BLaER1 treated with 17β-estradiol and CSF1 and Interleukin-3, amounts not matched to agents 10 nM and 100 nM (cell line): ENCODE results near the gene WWTR1.

Experiments used
- H3K27ac ChIP-seq, 11 experiments: shearing (Covaris generic); formaldehyde crosslinking; 2 replicates each; pipeline ENCODE4 v1.8.1; 2022
- H3K27me3 ChIP-seq, 11 experiments: shearing (Covaris generic); formaldehyde crosslinking; 2 replicates each; pipeline ENCODE4 v1.8.1; 2022
- H3K36me3 ChIP-seq, 11 experiments: shearing (Covaris generic); formaldehyde crosslinking; 2 replicates each; pipeline ENCODE4 v1.8.1; 2022
- H3K4me1 ChIP-seq, 10 experiments: shearing (Covaris generic); formaldehyde crosslinking; 2 replicates each; pipeline ENCODE4 v1.8.1; 2022
- H3K4me2 ChIP-seq, 11 experiments: shearing (Covaris generic); formaldehyde crosslinking; 2 replicates each; pipeline ENCODE4 v1.8.1; 2022
- H3K4me3 ChIP-seq, 10 experiments: shearing (Covaris generic); formaldehyde crosslinking; 2 replicates each; pipeline ENCODE4 v1.8.1; 2022
- H3K9ac ChIP-seq, 11 experiments: shearing (Covaris generic); formaldehyde crosslinking; 2 replicates each; pipeline ENCODE4 v1.8.1; 2022
- H3K9me3 ChIP-seq, 11 experiments: shearing (Covaris generic); formaldehyde crosslinking; replicated peaks in 1 of 11; 2 replicates each; pipeline ENCODE4 v1.8.1; 2022
- H4K20me1 ChIP-seq, 11 experiments: shearing (Covaris generic); formaldehyde crosslinking; 2 replicates each; pipeline ENCODE4 v1.8.1; 2022
- Cebpa-rat ChIP-seq, 11 experiments: shearing (Covaris generic); IDR thresholded peaks; 2 replicates each; pipeline ENCODE4 v1.8.1; 2022

Gene WWTR1

DNA sequence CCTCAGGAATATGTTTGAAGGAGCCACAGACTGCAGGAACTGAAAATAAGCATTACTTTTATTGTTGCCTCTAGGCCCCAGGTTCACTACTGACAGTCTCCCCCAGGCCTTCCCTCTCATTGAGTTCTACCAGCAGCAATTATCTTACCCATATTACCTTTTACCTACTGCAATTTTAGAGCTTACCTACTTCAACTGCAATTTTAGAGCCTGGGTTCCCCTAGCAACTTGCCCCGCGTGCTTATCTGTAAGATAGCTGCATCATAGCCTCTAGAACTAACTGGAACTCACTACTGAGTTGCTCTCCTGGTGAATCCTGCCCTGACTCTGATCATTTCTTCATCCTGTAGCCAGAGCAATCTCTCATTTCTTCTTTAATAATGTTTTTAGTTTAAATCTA, 29.2 kb upstream of the WWTR1 start:
- Histone ChIP-seq H4K20me1 (no peaks in the 10 kb centered on the region), H3K4me3 (no peak overlapping the region), H3K4me1 (no peaks in the 10 kb centered on the region), H3K9me3 (peaks cover 0 to 18% (median 9%) of the 10 kb centered on the region in 11 experiments; a peak in 10 of 22 replicates), H3K9ac (no peak overlapping the region), H3K36me3 (no peaks in the 10 kb centered on the region), H3K27me3 (no peaks in the 10 kb centered on the region), H3K4me2 (no peak overlapping the region), H3K27ac (no peak overlapping the region)
- TF ChIP-seq Cebpa-rat (IDR thresholded peaks at IDR 0.05): no peak

DNA sequence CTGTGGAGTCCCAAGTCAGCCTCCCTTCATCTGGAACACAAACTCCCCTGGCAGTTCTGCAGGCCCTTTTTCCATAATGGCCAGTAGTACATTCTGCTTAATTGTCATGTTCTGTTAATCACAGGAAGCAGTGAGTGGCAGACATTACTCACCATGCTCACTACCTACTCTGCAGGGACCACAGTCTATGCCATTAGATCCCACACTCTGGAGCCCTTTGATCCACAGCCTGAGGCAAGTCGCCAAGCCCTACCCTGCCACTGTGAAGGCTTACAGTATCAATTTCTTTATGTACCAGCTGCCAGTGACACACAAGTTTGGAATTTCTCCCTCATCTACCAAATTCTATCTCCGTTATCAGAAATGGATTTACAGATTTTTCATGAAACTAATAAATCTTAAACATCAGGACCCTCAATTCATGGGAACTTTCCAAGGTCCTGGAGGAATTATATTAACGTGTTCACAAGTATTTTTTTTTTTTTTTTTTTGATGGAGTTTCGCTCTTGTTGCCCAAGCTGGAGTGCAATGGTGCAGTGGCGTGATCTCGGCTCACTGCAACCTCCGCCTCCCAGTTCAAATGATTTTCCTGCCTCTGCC, 20.6 kb upstream of the WWTR1 start:
- Histone ChIP-seq H3K4me1 (no peaks in the 10 kb centered on the region), H3K4me2 (no peak overlapping the region), H3K9ac (no peak overlapping the region), H3K27ac (no peak overlapping the region), H3K9me3 (0 out of 22 replicates have a peak, but pooled peaks cover 0 to 5% (median 0%) of the 10 kb centered on the region in 11 experiments), H3K36me3 (no peaks in the 10 kb centered on the region), H3K27me3 (no peaks in the 10 kb centered on the region), H3K4me3 (no peak overlapping the region), H4K20me1 (no peaks in the 10 kb centered on the region)
- no peak for TF ChIP-seq Cebpa-rat (IDR thresholded peaks at IDR 0.05)

DNA sequence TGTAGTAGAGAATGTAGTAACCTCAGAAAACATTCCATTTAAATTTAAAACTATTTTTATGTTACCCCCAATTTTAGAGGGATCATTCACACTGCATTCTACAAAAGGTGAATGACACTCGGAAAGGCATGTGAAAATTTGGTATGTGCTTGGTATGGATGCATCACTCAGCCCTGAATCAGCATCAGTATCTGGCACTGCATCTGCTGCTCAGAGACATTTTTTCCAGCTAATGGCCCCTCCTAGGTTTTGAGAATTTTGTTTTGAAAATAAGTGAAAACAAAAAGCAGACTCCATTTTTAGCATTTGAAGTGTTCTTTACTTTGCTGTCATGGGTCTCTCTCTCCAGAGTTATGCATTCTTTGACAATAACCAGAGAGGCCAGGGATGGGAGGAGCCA, 15.6 kb upstream of the WWTR1 start:
- no peak overlapping the region for H3K4me3 ChIP-seq
- 0 out of 22 replicates have a peak, but pooled peaks cover 0 to 5% (median 0%) of the 10 kb centered on the region in 11 experiments for H3K9me3 ChIP-seq
- no peak overlapping the region for H3K4me2 ChIP-seq
- peaks cover 0 to 5% (median 0%) of the 10 kb centered on the region in 11 experiments; a peak in 1 of 22 replicates for H3K27me3 ChIP-seq
- H3K27ac ChIP-seq: no peak overlapping the region
- no peaks in the 10 kb centered on the region for H3K4me1 ChIP-seq
- no peaks in the 10 kb centered on the region for H4K20me1 ChIP-seq
- H3K9ac ChIP-seq: no peak overlapping the region
- TF ChIP-seq Cebpa-rat (IDR thresholded peaks at IDR 0.05): no peak
- H3K36me3 ChIP-seq: no peaks in the 10 kb centered on the region

DNA sequence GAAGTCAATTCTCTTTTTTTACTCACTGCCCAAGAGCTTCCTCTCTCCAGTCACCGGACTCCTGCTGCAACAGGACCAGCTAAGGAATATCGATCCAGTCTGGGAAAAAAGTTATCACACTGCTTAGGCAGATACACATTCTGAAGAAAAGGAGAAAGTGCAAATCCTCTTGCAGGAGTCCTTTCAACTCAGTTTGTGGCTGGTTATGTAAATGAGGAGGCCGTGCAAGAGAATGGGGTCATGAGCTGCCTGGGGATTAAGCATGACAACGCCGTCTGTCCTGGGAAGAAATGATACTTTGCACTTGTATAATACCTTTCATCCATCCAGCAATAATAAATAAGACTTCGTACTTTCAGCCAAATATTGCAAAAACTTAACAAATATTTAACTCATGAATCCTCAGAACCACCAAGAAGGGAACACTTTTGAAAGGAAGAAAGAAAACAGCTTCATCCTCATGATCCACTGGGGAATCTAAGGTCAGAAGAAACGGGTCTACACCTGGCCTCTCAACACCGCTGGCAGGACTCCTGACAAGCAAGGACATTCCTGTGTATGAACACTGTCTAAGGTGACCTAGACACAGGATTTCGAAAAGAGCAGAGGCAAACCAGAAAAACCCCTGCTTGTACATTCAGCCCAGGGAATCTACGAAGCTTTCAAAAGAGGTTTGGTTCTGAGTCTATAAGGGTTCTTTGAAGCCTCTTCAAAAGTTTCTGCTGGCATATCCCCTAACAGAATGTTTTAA, 13.1 kb upstream of the WWTR1 start:
- Histone ChIP-seq H3K4me2 (no peak overlapping the region), H4K20me1 (no peaks in the 10 kb centered on the region), H3K27ac (no peak overlapping the region), H3K27me3 (peaks cover 0 to 5% (median 0%) of the 10 kb centered on the region in 11 experiments; a peak in 1 of 22 replicates), H3K4me3 (no peak overlapping the region), H3K4me1 (no peaks in the 10 kb centered on the region), H3K36me3 (no peaks in the 10 kb centered on the region), H3K9ac (no peak overlapping the region), H3K9me3 (0 out of 22 replicates have a peak, but pooled peaks cover 0 to 5% (median 0%) of the 10 kb centered on the region in 11 experiments)
- TF ChIP-seq Cebpa-rat (IDR thresholded peaks at IDR 0.05): no peak

DNA sequence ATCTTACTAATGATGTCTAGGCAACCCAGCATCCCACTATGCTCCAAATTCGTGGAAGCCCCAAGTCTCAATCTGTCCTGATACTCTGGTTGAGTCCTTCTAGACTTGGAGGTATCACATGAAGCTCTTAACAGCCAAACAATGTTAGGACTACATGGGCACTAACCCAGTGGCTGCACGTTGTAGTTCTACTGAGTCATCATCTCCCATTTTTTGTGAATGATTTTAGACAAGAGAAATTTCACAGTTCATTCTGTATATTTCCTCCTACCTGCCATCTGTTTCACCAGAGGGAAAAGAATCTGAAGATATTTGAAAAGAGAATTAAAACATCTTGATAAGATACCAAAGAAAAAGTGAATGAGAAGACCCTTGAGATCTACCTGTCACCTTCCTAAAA, 9.8 kb upstream of the WWTR1 start:
- no peaks in the 10 kb centered on the region for H3K4me1 ChIP-seq
- no peaks in the 10 kb centered on the region for H3K36me3 ChIP-seq
- H3K9ac ChIP-seq: no peak overlapping the region
- H3K9me3 ChIP-seq: no peaks in the 10 kb centered on the region
- peaks cover 0 to 15% (median 0%) of the 10 kb centered on the region in 11 experiments; a peak in 2 of 22 replicates for H3K27me3 ChIP-seq
- no peak overlapping the region for H3K4me2 ChIP-seq
- no peak for TF ChIP-seq Cebpa-rat (IDR thresholded peaks at IDR 0.05)
- H4K20me1 ChIP-seq: no peaks in the 10 kb centered on the region
- H3K27ac ChIP-seq: no peak overlapping the region
- H3K4me3 ChIP-seq: no peak overlapping the region

DNA sequence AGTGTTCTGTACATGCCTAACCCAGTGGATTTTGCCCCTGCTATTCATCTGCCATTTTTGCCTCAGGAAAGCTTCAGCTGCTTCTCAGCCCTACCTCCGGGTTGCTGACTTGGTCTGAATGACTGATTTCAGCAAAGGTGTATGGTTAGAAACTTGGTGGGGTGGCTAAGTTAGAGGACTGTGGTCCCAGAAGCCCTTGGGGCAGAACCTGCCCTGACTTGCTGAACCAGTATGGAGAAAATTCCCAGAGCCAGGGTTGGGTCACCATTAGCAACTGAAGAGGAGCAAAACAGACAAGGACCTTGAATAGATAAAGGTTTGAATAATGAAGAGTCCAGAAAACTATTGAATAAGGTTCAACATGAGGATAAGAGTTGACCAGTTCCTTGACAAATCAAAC, 6.1 kb upstream of the WWTR1 start:
- no peak overlapping the region for H3K4me3 ChIP-seq
- H3K36me3 ChIP-seq: no peaks in the 10 kb centered on the region
- peaks cover 0 to 5% (median 1%) of the 10 kb centered on the region in 11 experiments; a peak in 16 of 22 replicates for H3K9me3 ChIP-seq
- H3K4me2 ChIP-seq: no peak overlapping the region
- no peak for TF ChIP-seq Cebpa-rat (IDR thresholded peaks at IDR 0.05)
- H3K4me1 ChIP-seq: peaks cover 0 to 3% (median 1%) of the 10 kb centered on the region in 10 experiments; a peak in 11 of 20 replicates
- no peaks in the 10 kb centered on the region for H4K20me1 ChIP-seq
- no peak overlapping the region for H3K27ac ChIP-seq
- H3K9ac ChIP-seq: no peak overlapping the region
- peaks cover 6 to 41% (median 12%) of the 10 kb centered on the region in 11 experiments for H3K27me3 ChIP-seq

DNA sequence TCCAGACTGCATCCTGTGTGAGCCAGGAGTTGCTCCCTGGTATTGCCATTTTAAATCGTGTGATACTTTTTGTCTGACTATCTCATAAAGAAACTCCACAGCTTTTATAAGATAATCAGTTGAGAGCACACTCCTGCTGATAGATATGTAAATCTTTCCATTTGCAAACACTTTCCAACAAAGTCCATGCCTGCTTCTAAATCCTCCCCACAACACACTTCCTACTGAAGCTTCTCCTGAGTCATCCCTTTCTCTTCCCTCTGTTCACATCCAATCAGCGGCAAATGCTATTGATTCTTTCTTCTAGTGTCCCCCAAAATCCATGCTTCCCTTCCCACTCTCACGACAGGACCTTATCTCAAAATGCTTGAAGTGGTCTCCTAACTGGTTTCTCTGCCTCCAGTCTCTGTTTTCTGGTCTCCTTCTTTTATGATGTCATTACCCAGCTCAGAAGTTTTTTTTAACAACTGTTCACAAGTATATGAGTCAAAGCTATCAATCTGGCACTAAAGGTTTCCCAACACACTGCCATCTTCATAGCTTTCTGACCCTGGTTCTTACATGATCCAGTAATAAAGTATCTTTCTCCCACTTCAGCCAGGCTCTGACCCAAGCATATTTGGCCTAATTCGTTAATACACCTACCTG, 4.5 kb upstream of the WWTR1 start:
- H3K9ac ChIP-seq: no peak overlapping the region
- H3K9me3 ChIP-seq: peaks cover 15 to 21% (median 17%) of the 10 kb centered on the region in 11 experiments
- TF ChIP-seq Cebpa-rat (IDR thresholded peaks at IDR 0.05): no peak
- H3K4me2 ChIP-seq: no peak overlapping the region
- no peak overlapping the region for H3K27ac ChIP-seq
- H3K4me3 ChIP-seq: no peak overlapping the region
- H3K27me3 ChIP-seq: peaks cover 22 to 57% (median 28%) of the 10 kb centered on the region in 11 experiments
- 0 out of 22 replicates have a peak, but pooled peaks cover 0 to 3% (median 0%) of the 10 kb centered on the region in 11 experiments for H3K36me3 ChIP-seq
- H3K4me1 ChIP-seq: peaks cover 0 to 15% (median 12%) of the 10 kb centered on the region in 10 experiments; a peak in 14 of 20 replicates
- no peaks in the 10 kb centered on the region; a peak in 1 of 22 replicates for H4K20me1 ChIP-seq

DNA sequence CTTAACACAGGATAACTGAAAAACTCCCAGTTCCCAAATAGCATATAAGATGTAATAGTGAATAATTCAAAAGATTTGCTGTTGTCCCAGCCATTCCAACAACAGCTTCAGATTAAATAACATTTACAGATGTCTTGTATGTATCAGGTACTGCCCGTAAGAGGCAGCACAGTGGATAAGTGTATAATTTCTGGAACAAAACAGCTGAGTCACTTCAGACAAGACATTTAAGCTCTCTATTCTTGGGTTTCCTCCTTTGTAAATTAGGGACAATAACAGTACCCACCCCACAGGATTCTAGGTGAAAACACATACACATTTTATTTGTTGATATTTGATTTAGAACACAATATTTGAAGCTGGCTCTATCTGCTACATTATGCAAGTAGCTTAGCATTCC, 2.6 kb upstream of the WWTR1 start:
- Histone ChIP-seq H3K36me3 (0 out of 22 replicates have a peak, but pooled peaks cover 0 to 3% (median 0%) of the 10 kb centered on the region in 11 experiments), H4K20me1 (no peaks in the 10 kb centered on the region; a peak in 1 of 22 replicates), H3K9me3 (peaks cover 23 to 33% (median 25%) of the 10 kb centered on the region in 11 experiments), H3K4me1 (peaks cover 0 to 19% (median 13%) of the 10 kb centered on the region in 10 experiments; a peak in 14 of 20 replicates), H3K4me2 (no peak overlapping the region), H3K27me3 (peaks cover 30 to 74% (median 41%) of the 10 kb centered on the region in 11 experiments), H3K4me3 (no peak overlapping the region), H3K27ac (no peak overlapping the region), H3K9ac (no peak overlapping the region)
- no peak for TF ChIP-seq Cebpa-rat (IDR thresholded peaks at IDR 0.05)
